ENCODE measurements around the gene CHST14.

The CHST14 gene

DNA sequence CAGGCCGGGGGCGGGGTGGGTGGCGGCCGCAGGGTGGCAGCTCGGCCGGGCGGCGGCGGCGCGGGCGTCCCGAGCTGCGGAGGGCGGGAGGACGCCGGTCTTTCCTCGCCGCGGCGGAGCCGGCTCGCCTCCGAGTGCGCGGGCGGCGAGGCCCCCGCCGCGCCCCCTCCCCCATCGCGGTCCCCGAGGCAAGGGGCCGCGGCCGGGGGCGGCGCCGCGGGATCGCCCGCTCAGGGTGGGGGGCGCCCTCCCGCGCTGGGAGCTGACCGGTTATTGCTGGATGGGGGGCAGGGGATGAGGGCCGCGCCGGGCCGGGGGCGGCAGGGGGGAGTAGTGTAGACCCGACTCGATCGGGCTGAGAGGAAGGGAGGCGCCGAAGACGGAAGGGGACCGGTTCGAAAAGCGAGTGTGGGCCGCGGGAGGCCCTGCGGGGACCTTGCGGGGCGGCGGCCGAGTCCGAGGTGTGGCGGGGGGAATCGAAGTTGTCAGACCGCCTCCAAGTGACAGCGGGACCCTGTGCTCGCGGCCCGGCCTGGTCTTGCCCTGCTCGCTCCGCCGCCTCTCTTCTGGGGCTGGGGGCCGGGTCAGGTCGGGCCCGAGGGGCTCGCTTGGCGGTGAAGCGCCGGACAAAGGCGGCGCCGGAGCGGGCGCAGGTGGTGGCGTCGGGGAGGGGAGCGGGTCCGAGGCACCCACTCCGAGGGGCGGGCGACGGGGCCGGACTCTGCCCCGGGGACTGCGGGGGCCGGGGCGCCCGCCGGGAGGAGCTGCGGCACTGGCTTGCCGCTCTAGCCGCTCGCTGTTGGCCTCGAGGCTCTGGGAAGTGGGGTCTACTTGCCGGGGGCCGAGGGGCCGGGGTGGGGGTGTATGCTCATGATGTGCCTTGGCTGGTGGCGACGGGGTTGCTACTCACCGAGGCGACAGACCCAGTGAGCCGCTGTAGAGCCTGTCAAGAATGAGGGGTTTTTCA is 28.9 kb upstream of the CHST14 start:
- no peak for DNase-seq (ENCODE audit: low read depth)
- TF ChIP-seq, protein P1, sequence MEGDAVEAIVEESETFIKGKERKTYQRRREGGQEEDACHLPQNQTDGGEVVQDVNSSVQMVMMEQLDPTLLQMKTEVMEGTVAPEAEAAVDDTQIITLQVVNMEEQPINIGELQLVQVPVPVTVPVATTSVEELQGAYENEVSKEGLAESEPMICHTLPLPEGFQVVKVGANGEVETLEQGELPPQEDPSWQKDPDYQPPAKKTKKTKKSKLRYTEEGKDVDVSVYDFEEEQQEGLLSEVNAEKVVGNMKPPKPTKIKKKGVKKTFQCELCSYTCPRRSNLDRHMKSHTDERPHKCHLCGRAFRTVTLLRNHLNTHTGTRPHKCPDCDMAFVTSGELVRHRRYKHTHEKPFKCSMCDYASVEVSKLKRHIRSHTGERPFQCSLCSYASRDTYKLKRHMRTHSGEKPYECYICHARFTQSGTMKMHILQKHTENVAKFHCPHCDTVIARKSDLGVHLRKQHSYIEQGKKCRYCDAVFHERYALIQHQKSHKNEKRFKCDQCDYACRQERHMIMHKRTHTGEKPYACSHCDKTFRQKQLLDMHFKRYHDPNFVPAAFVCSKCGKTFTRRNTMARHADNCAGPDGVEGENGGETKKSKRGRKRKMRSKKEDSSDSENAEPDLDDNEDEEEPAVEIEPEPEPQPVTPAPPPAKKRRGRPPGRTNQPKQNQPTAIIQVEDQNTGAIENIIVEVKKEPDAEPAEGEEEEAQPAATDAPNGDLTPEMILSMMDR (conservative IDR thresholded peaks at IDR 0.05; ENCODE audit: low read depth, low read length): peak; percentile 22
- peak overlapping the region; percentile 71 for H3K4me3 ChIP-seq (ENCODE audit: low read depth, low read length)

DNA sequence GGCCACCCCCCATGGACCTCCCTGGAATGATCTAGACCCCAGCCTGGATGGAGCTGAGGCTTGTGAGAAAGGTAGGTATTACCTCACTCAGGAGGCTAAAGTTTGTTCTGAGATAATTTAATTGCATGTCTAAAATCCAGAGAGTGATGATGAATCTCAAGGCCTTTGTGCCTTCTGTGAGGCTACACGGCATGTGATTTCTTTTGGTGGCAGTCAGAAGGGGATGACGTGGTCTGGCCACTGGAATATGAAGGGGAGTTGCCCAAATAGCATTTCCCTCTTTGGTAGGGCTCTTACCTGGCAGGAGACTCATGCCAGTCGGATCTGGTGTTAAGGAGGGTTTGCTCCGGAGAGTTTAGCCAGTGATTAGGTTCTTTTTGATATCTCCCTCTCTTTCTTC is 27.5 kb upstream of the CHST14 start:
- peak overlapping the region; percentile 14 for H3K4me3 ChIP-seq (ENCODE audit: low read depth, low read length)
- TF ChIP-seq, protein P1 (conservative IDR thresholded peaks at IDR 0.05; ENCODE audit: low read depth, low read length): no peak

DNA sequence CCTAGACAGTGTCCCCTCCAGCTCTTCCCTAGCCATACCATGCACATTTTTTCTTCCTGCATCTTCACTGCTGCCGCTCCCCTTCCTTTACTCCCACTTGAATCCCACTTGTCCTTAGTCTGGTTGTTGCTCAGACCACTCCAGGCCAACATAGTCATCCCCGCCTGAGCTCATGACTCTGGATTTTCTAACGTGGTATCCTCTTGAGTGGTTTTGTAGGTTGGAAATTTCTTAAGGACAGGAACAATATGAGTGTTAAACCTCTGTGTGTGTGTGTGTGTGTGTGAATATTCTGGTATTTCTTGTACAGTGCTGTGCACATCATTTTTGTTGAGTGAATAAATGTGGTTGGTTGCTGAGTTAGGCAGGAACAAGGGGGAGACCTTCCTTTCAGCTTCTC is 26.9 kb upstream of the CHST14 start:
- no peak overlapping the region for H3K4me3 ChIP-seq (ENCODE audit: low read depth, low read length)
- TF ChIP-seq, protein P1 (conservative IDR thresholded peaks at IDR 0.05; ENCODE audit: low read depth, low read length): no peak
- DNase-seq (ENCODE audit: low read depth): no peak

More for the DNA sequence above, 27.5 kb upstream of the CHST14 start:
- no peak for DNase-seq (ENCODE audit: low read depth)

DNA sequence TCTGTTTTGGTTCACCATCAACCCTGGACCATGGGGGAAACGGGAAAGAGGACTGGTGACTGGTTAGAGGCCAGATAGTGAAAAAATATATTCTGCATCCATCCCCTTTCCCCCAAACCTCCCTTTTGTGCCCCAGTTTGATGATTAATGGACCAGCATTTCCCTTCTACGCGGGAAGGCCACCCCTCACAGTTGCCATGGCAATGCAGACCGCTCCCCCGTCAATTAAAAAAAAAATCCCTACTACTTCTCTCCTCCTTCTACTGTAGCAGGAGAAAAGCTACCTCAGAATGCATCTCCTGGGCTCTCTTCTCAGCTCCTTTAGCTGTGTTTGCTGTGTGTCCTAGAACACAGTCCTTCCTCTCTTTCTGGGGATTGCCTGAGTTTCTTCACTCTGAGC is 26.0 kb upstream of the CHST14 start:
- no peak overlapping the region for H3K4me3 ChIP-seq (ENCODE audit: low read depth, low read length)
- TF ChIP-seq, protein P1 (conservative IDR thresholded peaks at IDR 0.05; ENCODE audit: low read depth, low read length): no peak
- DNase-seq (ENCODE audit: low read depth): no peak

DNA sequence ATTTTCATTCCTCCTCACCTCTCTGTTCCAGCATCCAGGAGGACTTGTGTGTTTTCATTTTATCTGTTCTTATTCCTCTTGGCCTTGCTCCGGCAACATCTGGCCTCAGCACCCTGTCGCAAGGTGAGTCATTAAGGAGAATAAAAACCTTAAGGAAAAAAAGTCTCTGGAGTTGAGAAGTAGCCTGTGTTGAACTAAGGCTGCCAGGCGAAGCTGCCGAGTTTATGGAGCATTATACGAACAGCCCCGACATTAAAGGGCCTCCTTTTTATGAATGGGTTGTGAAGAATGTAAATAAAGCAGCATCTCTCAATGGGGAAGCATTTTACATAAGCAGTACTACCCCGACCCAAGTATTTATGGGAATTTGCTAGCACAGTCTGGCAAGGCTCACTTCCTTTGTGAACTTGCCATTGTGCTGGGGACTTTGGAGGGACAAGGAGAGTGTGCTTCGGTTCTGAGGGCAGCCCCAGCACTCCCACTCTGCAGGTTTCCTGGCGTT is 25.3 kb upstream of the CHST14 start:
- H3K4me3 ChIP-seq (ENCODE audit: low read depth, low read length): no peak overlapping the region
- TF ChIP-seq, protein P1 (conservative IDR thresholded peaks at IDR 0.05; ENCODE audit: low read depth, low read length): no peak
- peak; percentile 59 for DNase-seq (ENCODE audit: low read depth)

DNA sequence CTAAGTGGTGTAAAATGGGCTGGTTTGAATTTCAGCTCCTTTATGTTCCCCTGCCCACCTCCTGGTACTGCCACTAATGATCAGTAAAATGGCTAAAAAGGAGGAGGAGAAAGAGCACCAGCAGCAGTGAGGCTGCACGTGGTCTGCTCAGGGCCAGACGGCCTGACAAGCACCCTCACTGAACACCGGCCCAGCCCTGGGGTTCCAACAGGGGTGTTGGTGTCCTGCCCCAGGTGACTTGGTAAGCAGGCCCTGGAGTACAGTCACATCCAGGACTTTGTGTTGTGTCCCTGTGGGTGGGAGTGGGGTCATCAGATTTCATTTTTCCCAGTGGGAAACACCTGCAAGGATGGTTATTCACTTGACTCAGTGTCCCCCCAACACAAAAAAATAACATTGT is 24.6 kb upstream of the CHST14 start:
- no peak overlapping the region for H3K4me3 ChIP-seq (ENCODE audit: low read depth, low read length)
- TF ChIP-seq, protein P1 (conservative IDR thresholded peaks at IDR 0.05; ENCODE audit: low read depth, low read length): no peak
- DNase-seq (ENCODE audit: low read depth): no peak
